HEK293 (cell line): ENCODE results near the gene CA12.

Experiments used
- ZNF510 ChIP-seq: fragments of 450-650 bp; formaldehyde crosslinking; IDR thresholded peaks from 2 replicates; pipeline ENCODE4 v1.5.1; 2018; ENCODE audit warnings: mild to moderate bottlenecking, missing genetic modification characterization, missing biosample characterization; ENCODE audit not compliant: insufficient replicate concordance
- TF ChIP-seq, protein P1 (sequence below): fragments of 450-650 bp; formaldehyde crosslinking; IDR thresholded peaks from 2 replicates; pipeline ENCODE4 v1.5.1; 2016; ENCODE audit warnings: missing biosample characterization, missing genetic modification characterization

DNA sequence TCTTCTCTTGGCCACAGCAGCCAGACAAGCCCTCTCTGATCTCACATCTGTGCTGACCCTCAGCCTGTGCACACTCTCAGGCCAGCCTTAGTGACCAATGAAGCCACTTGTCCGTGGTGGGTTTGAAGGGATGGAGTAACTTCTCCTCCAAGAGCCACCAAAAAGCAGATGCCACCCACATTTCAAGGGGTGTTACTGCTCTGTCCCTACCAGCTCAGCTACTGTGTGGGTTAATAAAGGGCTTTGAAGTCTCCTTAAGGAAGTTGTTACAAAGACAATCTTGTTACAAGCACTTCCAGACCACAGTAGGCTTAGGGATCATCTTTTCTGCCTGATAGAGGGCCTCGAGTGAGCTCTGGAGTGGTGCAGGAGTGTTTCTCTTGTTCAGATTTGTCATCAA lies 3.3 kb upstream of the CA12 start:
- TF ChIP-seq, protein P1, sequence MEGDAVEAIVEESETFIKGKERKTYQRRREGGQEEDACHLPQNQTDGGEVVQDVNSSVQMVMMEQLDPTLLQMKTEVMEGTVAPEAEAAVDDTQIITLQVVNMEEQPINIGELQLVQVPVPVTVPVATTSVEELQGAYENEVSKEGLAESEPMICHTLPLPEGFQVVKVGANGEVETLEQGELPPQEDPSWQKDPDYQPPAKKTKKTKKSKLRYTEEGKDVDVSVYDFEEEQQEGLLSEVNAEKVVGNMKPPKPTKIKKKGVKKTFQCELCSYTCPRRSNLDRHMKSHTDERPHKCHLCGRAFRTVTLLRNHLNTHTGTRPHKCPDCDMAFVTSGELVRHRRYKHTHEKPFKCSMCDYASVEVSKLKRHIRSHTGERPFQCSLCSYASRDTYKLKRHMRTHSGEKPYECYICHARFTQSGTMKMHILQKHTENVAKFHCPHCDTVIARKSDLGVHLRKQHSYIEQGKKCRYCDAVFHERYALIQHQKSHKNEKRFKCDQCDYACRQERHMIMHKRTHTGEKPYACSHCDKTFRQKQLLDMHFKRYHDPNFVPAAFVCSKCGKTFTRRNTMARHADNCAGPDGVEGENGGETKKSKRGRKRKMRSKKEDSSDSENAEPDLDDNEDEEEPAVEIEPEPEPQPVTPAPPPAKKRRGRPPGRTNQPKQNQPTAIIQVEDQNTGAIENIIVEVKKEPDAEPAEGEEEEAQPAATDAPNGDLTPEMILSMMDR (tag by site-specific recombination), result no peak
- TF ChIP-seq ZNF510, result no peak
